GM19035 (cell line): Measurements from ENCODE around the gene DLL1.
"Not testable (repeated sequence)": the region's sequence is repeated elsewhere in the genome, so short reads cannot be mapped to it uniquely, and the experiment has no call there.

Experiments
- ATAC-seq: cut with Tn5 transposase; IDR thresholded peaks from one replicate; pipeline ENCODE4 v1.9.1; 2021; ENCODE audit not compliant: unreplicated experiment

Gene DLL1, protein sequence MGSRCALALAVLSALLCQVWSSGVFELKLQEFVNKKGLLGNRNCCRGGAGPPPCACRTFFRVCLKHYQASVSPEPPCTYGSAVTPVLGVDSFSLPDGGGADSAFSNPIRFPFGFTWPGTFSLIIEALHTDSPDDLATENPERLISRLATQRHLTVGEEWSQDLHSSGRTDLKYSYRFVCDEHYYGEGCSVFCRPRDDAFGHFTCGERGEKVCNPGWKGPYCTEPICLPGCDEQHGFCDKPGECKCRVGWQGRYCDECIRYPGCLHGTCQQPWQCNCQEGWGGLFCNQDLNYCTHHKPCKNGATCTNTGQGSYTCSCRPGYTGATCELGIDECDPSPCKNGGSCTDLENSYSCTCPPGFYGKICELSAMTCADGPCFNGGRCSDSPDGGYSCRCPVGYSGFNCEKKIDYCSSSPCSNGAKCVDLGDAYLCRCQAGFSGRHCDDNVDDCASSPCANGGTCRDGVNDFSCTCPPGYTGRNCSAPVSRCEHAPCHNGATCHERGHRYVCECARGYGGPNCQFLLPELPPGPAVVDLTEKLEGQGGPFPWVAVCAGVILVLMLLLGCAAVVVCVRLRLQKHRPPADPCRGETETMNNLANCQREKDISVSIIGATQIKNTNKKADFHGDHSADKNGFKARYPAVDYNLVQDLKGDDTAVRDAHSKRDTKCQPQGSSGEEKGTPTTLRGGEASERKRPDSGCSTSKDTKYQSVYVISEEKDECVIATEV

DNA sequence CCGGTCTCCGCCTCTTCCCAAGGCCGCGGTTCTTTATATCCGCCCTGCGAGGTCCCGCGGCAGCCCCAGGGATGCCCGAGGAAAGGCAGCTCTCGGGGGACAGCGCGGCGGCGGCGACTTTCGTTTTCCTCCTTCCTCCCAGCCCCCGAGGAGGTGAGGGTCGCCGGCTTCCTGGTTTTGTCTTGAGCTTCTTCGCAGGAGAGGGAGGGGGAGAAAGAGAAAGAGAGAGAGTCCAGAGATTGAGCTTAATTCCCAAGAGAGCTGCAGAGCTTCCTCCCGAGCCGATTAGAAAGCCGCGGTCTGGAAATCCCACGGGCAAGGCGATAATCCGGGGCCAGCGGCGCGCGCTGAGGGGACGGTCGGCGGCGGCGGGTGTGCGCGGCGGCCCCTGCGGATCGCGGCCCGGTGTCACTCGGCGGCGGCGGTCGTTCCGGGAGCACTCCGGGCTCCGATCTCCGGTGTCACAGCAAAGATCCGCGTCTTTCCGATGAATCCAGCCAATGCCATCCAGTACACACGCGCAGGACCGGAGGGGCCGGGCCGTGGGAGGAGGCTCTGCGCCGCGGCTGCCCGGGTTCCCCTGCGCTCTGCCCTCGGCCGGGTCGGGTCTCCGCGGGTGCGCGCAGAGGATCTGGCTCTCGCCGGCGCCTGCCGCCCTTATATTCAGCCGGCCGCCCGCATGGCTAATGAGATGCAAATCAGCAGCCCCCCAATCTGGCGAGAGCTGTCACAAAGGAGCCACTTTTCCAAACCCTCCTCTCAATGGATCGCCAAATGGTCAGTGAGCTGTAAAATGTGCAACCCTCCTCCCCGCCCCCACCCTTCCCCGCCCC, at the start of gene DLL1:
Gene DLL1, minus strand, starts transcription at position 783 of the 833 bp plus-strand sequence. CDS start 939 bp downstream, outside the sequence.
- ATAC-seq: no peak

DNA sequence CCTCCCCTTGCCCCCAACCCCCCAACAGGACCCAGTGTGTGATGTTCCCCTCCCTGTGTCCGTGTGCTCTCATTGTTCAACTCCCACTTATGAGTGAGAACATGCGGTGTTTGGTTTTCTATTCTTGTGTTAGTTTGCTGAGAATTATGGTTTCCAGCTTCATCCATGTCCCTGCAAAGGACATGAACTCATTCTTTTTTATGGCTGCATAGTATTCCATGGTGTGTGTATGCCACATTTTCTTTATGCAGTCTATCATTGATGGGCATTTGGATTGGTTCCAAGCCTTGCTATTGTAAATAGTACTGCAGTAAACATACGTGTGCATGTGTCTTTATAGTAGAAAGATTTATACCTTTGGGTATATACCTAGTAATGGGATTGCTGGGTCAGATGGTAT, 44.3 kb upstream of the DLL1 start:
- not testable (repeated sequence) for ATAC-seq

DNA sequence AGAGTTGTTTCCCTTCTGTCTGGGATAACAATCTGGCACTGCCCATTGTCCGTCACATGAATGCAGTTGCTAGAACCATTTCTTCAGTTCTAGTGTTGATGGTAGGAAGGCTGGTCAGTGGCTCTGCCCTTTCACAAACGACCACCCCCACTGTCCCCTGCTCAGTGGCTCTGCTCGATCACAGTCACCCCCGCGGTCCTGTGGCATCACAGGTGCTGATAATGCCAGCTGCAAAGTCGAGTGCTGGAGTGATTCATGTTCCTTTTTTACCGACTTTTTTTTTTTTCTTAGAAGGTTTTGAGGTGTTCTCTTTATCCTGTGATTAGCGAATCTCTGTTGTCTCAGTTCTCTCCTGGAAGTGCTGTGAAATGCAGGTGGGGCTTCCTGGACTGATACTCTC, 38.4 kb upstream of the DLL1 start:
- ATAC-seq: no peak

DNA sequence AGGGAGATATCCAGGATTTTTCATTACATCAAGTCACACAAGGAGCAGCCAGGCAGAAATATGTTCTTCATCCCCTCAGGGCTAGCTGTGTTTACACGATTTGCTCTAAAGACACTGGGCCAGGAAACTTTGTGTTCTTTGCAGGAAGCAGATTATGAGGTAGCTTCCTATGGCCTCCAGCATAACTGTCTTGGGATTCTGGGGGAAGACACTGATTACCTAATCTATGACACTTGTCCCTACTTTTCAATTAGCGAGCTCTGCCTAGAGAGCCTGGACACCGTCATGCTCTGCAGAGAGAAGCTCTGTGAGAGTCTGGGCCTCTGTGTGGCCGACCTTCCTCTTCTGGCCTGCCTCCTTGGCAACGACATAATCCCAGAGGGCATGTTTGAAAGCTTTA, 26.8 kb upstream of the DLL1 start:
- ATAC-seq: no peak

DNA sequence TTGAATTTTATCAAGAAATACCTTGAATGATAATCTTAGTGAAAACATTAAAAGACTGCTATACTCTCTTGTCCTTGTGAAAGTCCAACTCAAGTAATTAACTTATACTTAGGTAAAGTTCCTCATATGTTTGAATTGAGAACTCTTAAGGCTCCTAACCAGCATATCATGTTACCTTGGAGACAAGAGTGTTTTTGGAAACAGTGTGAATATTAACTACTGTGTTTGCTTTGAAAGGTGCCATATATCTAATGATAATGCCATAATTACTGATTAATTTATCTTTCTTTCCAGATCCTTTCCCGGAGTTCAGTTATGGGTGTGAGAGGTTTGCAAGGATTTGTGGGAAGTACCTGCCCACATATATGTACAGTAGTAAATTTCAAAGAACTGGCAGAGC, 26.2 kb upstream of the DLL1 start:
- no peak for ATAC-seq

DNA sequence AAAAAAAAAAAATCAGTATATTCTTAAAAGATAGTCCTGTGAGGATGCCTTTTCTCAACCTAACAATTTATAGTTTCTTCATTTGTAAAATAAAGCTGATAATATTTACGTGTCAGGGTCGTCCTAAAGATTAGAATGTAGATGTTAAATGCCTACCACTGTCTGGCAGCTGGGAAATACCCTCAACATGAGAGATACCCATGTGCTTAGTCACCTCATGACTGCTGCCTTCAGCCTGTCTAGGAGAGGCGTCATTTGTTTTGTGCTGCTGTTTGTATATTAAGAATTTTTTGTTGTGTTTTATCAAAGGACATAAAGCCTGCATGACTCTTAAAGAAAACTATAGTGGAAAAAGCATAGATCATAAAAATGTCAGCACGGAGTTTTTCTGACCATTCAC, 25.2 kb upstream of the DLL1 start:
- ATAC-seq: no peak

DNA sequence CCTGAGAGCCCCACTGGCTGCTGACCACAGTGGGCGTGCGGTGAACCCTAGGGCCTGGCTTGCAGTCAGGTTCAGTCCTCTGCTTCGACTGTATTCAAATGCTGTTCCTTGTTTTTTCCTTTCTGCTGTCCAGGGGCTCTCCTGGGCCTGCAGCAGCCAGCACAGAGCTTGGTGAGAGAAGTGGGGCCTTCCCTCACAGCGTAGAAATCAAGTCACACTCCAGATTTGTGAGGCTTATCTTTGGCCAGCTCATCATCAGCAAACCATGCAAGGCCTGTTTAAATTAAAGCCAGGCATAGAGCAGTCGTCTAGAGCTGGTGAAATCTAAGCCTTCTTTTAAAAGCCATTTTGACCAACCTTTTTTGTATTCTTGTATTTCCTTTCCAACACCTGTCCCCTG, 24.1 kb upstream of the DLL1 start:
- no peak for ATAC-seq

DNA sequence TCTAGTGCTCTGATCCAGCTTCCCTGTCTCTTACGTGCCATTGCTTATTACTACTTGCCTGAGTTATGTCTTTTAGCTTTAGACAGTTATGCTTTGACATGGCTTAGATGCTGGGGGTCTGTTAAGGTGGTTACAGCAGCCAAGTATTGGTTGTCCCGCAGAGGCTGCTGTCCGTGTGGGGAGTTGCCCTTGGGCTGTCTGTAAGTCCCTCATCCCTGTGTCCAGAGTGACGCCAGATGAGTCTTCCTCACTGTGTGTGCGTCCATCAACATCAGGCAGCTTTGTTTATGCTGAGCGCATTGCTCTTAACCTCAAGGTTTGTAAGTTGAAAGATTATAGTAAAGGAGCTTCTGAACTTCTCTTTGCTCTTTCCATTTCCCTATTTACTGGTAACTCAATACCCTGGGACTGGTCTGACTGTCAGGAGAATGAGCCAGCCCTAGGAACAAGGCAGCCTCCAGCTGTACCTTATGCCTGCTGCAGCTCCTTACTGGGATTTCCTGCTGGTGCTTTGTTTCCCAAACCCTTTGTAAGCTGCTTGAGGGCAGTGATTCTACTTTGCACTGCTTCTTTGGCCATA, 22.9 kb upstream of the DLL1 start:
- no peak for ATAC-seq

DNA sequence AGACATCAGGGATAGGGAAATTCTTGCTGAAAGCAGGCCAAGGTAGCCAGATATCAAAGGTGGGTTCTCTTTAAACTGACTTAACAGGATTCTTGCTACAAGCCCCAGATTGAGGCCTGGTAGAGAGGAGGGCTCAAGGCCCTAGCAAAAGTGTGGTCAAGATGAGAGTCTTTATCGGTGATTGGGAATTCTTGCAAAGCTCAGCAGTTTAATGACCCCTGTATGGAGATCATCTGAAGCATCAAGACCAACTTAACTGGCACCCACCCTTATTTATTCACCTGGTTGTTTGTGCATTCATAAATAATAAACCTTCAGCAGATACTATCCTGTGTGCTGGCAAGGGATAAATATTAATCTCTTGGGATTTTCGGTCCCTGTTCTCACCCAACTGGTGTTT, 22.0 kb upstream of the DLL1 start:
- no peak for ATAC-seq

DNA sequence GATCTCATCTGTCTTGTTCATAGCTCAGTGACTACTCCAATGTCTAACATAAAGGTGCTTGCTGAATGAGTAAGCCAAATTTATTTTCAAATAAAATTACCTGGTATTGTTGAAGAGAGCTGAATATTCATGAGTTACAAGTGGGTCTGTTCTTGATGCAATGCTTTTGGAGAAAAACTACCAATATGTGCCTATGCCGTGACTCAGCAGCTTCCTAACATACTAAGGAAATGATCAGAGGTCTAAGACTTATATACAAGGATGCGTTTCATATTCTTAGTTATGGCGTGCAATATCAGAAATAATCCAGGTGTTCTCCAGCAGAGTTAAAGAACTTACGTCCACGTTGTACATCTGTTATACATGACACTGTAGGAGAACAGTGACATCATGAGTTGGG, 20.8 kb upstream of the DLL1 start:
- ATAC-seq: no peak

DNA sequence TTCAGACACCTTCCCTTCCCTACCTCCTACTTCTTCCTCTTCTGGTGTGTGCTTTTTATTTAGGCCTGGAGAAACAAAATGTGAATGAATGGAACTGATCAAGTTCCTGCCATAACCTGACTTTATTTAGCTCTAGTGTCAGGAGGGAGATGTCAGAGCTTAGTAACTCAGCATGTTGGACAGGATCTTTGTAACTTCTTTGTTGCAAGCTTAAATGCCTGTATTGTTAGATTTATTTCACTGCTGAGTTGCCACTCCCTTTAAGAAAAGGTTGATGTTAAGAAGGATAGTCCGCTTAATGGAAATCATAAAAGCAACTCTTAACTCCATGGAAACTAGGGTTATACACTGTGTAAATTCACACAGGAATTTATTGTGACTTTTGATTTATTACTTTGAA, 17.9 kb upstream of the DLL1 start:
- no peak for ATAC-seq

DNA sequence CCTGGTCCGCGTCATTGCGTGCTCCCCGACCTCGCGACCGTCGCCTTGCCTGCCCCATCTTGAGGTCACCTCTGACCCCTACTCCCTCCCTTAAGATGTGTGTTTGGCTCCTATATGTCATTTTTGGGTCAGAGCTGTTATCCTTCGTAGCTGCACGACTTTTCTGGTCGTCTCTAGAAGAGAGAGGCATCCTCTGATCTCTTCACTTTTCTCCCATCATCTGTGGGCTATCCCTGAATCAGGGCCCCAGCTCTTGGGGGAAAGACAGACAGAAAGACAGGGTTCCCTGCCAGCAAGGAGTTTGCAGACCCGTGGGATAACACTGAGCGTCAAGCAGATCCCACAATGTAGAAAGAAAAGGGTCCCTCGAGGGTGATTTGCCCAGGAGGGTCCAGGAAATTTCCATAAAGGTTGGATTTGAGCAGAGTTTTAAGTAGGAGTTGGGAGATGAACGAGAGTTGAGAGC, 16.2 kb upstream of the DLL1 start:
- ATAC-seq: no peak

DNA sequence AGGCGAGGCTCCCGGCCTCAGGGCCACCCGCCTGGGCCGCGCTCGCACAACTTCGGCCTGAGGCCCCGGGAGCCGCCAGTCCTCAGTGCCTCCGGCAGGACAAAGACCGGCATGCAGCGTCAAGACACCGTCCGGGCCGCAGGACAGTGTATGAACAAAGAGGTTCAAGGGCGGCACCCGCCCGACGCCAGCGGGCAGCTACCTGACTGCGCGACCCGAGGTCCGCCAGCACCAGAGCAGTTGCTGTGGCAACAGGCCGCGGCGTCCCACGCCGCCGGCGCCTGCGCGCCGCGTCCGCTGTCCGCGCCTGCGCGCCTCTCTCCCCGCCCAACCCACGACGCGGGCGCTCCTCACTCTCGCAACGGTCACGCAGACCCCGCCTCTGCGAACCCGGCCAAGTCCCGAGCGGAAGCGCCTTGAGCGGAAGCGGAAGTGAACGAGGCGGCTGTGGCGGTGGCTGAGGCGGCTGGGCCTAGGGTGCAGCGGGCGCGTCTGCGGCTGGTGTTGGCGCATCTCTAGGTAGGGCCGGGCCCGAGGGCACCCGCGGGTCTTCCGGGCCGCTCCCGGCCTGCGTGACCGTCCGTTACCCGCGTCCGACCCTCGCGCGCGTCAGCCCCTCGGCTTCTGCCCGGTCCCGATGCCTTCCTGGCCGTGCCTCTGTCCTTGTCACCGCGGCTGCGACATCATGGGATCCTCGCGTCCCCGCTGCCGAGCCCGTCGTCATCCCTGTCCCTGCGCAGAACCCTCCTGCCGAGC, 15.6 kb upstream of the DLL1 start, which contains the start of gene FAM120B:
Gene FAM120B, plus strand, starts transcription at position 435 of the 756 bp plus-strand sequence. CDS start 10,633 bp downstream, outside the sequence.
- ATAC-seq: peak; percentile 96

DNA sequence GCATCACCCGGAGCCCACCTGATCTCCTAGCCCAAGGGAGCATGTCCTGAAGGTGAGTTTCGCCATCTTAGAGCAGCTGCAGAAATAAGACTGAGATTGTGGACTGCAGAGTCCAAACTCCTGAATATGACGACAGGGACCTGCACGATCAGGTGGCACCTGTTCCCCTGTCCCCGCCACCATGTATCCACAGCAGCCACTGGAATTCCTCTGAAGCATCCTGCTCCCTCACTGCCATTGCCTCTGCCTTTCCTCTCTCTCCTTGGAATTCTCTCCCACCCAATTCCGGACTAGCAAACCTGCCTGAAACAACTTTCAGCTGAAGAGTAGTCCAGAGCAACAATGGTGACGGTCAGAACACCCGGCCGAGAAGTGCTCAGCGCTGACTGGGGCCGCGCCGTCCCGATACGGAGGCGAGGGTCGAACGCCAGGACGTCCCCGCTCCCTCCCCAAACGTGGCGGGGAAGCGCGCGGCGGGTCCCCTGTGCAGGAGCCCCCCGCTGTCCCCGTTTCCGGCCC, 15.0 kb upstream of the DLL1 start:
- ATAC-seq: no peak

DNA sequence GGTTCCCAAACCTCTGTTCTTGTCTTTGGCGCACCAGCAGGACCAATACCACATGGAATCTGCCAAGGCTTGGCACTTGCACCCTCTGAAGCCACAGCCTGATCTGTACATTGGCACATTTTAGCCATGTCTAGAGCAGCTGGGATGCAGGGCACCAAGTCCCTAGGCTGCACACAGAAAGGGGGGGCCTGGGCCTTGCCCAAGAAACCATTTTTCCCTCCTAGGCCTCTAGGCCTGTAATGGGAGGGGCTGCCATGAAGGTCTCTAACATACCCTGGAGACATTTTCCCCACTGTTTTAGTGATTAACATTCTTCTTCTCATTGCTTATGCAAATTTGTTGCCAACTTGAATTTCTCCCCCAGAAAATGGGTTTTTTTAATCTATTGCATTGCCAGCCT, 10.3 kb upstream of the DLL1 start:
- ATAC-seq: no peak

DNA sequence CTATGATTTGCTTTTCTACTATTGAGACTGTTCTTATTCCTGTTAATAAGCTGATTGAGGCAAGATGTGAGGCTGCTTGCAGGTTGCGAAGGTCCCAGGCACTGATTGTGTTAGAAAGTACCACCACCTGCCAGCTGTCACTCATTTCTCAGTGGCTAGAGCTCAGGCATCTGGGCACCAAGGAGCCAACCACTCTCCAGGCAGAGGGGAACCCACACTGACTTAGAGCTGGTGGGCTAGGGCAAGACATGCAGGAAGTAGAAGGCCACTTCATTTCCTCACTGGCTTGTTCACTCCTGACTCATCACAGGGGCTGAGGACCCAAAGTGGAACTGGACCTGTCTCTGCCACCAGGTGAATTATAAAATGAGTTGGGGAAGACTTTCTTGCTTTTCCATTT, 7.8 kb upstream of the DLL1 start:
- ATAC-seq: no peak

DNA sequence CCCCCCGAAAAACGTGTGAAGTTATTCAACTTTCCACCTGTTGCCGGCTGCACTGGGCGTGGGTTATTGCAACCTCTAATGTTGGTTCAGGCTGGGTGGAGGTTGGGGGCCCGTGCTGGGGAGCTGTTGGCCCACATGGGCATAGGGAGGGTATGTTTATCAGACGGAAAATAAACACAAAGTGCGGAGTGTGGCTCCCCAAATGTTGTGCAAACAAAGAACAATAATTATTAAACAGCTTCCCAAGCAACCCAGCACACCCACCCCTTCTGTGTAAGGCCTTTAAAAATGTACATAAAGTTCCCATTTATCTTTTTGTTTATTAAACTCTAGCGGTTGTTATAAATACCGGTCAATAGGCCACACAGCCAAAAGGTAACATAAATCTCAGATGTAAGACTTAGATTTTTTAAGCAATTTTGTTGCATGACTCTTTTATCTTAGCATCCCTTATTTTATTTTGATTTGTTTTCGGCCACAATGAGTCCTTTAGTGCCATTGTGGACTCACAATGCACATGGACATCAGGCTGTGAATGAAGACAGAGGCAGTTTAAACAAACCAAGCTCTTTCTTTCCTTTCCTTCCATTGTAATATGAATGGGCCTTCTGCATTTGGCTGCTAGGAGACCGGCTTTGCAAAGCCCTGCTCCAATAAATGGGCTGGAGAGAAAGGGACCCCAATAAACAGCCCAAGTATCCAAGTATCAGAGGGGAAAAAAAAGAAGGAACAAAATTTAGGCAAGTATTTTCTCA, 6.9 kb upstream of the DLL1 start:
- ATAC-seq: no peak

DNA sequence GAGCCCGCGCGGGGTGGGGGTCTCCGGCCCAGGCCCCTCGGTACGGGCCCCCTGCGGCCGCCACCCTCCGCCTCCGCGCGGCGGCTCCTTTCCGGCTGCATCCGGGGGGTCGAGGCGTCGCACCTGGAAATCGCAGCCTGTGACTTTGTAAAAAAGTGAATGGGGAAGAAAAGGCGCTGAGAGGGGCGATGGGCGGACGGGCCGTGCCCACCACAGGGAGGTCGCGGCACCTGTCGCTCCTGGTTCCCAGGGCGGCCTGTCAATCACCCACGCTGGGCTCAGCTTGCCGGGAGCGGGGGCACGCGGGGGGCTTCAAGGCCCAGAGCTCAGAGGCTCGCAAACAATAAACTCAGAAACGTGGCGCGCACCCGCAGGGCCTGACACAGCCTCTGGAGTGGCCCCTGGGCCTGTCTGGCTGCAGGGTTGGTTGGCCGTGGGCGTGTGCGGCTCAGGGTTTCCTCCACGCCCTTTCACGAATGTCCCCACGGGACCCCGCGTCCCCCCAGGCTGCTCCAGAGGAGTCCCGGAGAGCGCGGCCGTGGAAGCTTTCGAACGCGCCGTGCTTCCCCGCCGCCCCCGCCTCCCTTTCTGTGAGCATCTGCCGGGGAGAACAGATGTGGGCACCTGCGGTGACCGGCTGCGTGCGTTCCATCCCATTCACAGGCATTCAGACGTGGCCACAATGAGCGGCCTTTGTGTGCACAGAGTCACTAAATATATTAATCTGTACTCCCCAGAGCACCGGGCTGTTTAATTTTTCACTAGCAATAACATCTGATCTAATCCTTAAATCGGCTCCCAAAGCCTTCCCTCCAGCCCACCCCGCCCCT, 6.1 kb upstream of the DLL1 start:
- ATAC-seq: no peak

DNA sequence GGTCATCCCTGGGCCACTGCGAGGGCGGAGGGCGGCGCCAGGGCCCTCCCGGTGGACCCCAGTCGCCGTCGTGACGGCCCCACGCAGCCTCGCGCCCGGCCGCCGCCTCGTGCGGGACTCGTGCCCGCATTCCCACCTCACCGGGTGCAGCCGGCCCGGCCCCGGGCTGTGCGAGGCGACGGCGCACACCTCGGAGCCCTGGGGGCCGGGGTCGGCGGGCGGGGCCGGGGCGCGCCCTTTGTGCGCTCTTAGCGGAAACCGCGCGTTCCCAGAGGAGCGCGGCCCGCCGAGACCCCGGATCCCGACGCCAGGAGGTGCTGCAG, 5.5 kb upstream of the DLL1 start:
- ATAC-seq: no peak
